ENCODE measurements around the gene PCNP.
"Not testable (repeated sequence)": the region's sequence is repeated elsewhere in the genome, so short reads cannot be mapped to it uniquely, and the experiment has no call there.

The PCNP gene

DNA sequence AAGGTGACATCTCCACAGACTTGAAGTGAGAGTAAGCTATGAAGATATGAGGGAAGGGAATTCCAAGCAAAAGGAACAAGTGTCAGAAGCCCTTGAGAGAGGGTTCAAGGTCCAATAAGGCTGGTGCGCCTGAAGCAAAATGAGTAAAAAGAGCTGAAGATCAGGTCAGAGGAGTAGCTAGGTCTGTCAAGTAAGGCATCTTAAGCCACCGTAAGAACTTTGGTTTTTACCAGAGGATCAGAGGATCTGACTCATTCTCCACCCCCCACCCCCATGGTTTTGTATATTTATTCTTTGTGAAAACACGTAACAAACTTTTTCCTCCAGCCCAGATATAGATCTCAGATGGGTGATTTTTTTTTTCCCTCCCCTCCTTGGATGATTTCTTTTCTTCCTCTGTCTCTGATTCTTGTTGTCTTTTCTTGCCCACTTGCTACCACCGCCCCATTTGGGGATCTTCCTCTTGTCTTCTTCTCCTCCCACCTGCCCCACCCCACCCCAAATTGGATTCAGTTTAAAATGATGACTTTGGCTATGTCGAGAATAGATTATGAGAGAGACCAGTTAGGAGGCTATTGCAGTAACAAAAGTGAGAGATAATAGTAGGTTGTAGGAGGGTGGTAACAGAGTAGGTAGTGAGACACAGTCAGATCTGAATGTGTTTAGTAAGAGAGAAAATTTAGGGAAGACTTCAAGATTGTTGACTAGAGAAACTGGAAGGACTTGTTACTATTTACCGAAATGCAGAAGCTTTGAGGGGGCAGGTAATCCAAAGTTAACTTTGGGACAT lies 6.3 kb upstream of the PCNP start:
- DNase-seq (ENCODE audit: low read depth), result no peak

- no peak for DNase-seq (ENCODE audit: low read depth)
These were observed 2.7 kb upstream of the PCNP start for GRCh38 chr3:101571028-101571895.

DNA sequence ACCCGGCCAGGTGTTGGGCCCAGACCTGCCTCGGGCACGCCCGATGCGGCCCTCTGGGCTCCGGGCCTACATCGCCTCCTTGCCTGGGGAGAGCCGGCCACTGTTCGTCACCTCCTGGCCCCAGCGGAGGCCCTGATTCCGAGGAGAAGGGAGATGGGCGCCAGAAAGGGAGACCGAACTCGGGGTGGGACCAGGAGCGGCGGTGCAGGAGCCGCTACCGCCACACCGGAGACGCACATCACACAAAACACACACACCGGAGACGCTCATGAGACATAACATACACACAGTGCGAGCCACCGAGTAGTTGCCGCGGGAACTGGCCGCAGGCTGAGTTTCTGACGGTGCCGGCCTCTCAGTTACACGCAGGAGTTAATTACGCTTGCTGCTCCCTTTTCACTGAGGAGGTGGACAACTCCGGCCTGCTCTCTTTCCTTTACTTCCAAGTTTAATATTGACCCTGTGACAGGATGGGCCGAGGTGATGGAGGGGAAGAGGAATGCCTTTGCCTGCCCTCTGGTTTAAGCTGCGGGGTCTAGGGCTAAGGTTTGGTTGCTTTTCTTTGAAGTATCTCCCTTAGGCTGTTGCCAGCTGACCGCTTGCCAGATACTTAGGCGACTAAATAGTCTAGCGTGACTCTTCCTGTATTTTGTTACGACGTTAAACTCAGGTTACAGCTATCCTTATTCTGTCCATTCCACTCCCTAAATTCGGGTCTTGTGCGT lies 570 bp downstream of the PCNP start:
- peak; percentile 22 for DNase-seq (ENCODE audit: low read depth)

DNA sequence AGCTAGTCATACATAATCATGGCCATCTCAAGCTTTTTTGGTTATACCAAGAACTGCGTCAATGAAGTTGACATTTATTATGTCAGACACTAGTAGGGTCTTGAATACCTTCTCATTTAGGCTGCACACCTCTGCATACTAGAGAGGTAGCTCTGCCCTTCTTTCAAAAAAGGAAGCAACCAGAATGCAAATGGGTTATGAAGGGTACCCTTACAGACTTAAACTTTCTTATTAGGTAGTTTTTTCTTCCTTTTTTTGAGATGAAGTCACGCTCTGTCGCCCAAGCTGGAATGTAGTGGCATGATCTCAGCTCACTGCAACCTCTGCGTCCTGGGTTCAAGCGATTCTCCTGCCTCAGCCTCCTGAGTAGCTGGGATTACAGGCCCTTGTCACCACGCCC lies 3.3 kb downstream of the PCNP start:
- no peak for DNase-seq (ENCODE audit: low read depth)

DNA sequence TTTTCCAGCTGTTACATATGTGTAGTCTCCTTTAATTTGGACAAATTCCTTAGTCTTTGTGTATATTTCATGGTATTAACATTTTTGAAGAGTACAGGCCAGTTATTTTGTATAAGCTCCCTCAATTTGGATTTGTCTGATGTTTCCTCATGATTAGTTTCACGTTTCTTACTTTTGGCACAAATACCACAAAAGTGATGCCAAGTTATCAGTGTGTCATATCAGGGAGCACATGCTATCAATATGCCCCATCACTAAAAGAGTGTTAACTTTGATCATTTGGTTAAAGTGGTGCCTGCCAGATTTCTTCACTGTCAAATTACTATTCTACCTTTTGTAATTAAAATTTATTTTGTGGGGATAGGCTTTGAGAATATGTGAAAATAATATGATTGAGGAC lies 14.6 kb downstream of the PCNP start:
- DNase-seq (ENCODE audit: low read depth), result no peak

DNA sequence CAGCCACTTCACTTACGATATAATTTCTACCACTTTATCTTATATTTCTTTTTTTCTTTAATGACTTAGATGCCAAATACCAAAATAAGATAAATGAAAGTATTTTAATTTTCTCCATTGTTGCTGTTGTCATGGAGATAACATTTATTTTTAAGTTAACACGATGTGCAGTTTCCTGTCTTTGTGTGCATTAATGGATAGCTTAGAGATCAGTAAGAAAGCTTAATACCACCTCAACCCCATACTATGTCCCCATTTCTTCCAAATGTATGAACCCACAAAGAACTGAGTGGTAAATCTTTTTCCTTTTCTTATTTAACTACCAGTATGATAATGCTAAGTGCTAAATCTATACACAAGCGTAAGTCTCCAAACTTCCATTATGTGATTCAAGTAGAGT lies 17.1 kb downstream of the PCNP start:
- no peak for DNase-seq (ENCODE audit: low read depth)

DNA sequence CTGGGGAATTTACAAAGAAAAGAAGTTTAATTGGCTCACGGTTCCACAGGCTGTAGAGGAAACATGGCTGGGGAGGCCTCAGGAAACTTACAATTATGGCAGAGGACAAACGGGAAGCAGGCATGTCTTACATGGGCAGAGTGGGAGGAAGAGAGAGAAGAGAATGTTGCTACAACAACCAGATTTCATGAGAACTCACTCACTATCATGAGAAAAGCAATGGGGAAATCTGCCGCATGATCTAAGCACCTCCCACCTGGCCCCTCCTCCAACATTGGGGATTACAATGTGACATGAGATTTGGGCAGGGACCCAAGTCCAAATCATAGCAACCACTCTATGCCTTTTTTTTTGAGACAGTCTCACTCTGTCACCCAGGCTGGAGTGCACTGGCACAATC lies 28.8 kb downstream of the PCNP start:
- DNase-seq (ENCODE audit: low read depth), result no peak

GRCh38 chr3:101603184-101603583 lies 29.2 kb downstream of the PCNP start:
- DNase-seq (ENCODE audit: low read depth), result no peak

DNA sequence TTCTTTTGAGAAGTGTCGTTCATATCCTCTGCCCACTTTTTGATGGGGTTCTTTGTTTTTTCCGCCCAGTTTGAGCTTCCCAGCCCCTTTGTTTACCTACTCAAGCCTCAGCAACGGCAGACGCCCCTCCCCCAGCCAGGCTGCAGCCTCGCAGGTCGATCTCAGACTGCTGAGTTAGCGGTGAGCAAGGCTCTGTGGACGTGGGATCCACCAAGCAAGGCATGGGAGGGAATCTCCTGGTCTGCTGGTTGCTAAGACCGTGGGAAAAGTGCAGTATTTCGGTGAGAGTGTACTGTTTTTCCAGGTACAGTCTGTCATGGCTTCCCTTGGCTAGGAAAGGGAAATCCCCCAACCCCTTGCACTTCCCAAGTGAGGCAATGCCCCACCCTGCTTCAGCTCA lies 31.4 kb downstream of the PCNP start:
- not testable (repeated sequence) for DNase-seq (ENCODE audit: low read depth)

GRCh38 chr3:101611023-101611422 lies 37.0 kb downstream of the PCNP start:
- no peak for DNase-seq (ENCODE audit: low read depth)

DNA sequence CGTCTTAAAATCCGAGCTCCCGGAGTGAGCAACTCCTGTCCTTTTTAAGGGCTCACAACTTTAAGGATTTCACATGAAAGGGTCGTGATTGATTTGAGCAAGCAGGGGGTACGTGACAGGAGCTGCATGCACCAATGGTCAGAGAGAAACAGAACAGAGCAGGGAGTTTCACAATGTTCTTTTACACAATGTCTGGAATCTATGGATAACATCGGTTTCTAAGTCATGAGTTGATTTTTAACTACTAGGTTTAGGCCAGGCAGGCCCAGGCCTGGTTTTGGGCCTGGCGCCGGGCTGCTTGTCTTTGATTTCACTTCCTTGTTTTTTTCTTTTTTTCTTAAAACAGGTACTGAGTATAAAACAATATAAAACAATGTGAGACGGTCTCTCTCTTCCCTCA lies 39.0 kb downstream of the PCNP start:
- DNase-seq (ENCODE audit: low read depth), result not testable (repeated sequence)

- no peak for DNase-seq (ENCODE audit: low read depth)
These were observed 41.5 kb downstream of the PCNP start for GRCh38 chr3:101615525-101615924.

GRCh38 chr3:101617478-101617877 lies 43.5 kb downstream of the PCNP start:
- DNase-seq (ENCODE audit: low read depth), result no peak

DNA sequence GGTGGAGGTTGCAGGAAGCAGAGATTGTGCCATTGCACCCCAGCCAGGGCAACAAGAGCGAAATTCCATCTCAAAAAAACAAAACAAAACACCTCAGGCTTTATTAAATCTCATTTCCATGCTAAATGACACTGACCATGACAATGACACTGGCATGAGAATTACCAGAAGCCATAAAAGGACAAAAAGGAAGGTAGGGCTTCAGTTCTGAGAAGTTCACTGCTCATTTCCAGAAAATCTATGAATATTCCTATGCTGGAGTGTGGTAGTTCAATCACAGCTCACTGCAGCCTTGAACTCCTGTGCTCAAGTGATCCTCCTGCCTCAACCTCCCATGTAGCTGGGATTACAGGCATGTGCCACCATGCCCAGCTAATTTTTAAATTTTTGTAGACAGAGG lies 44.7 kb downstream of the PCNP start:
- no peak for DNase-seq (ENCODE audit: low read depth)

DNA sequence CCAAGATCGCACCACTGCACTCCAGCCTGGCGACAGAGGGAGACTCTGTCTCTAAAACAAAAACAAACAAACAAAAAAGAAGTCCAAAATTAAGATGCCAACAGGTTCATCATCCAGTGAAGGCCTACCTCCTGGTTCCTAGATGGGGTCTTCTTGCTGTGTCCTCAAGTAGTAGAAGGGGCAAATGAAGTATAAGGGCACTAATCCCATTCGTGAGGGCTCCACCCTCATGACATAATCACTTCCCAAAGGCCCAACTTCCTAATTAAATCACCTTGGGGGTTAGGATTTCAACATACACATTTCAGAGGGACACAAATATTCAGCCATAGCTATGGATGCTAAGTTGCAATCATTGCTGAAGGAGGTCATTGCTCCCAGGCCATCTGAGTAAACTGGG lies 45.8 kb downstream of the PCNP start:
- DNase-seq (ENCODE audit: low read depth), result no peak

DNA sequence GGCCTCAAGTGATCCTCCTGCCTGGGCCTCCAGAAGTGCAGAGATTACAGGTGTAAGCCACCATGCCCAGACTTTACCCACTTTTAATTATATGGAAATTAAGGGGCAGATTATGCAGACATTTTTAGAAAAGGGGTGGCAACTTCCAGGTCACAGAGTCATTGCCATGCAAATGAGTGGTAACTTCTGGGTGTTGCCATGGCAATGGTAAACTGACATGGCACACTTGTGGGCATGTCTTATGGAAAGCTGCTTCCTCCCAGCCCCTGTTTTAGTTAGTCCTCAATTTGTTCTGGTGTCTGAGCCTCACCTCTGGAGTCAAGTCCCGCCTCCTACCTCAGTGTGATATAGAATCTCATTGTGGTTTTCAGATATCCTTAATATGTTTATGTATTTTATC lies 49.7 kb downstream of the PCNP start:
- DNase-seq (ENCODE audit: low read depth), result no peak

- DNase-seq (ENCODE audit: low read depth), result no peak
These were observed 50.9 kb downstream of the PCNP start for GRCh38 chr3:101624857-101625256.

DNA sequence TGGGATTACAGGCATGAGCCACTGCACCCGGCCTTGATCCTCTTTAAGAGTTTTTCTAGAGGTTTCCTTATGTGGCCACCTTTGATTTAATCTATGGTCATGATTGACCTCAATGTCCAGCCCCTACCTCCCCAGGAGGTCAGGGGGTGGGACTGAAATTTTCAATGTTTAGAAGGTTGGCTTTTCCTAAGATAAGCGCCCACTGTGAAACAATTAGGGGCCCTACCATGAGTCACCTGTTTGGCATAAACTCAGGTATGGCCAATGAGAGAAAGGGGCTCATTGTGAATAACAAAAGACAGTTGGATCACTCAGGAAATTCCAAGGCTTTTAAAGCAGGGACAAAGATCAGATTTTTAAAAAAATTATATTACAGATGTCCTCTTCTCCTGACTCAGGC lies 51.9 kb downstream of the PCNP start:
- DNase-seq (ENCODE audit: low read depth), result no peak

DNA sequence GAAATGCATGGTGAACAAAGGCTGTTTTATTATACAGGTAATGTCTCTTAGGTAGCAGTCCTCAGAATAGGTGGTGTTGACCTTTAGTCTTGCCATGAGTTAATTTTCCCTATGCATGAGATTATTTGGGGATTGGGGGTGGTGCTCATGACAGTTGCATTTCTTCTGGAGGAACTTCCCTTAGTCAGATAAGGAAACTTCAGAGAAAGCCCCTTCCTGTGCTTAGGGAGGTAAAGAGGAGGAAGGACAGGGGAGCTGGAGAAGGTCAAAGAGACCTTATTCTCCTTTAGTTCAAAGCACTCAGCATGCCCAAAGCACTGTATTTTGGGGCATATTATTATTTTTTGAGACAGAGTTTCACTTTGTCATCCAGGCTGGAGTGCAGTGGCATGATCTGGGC lies 55.2 kb downstream of the PCNP start:
- DNase-seq (ENCODE audit: low read depth), result no peak

DNA sequence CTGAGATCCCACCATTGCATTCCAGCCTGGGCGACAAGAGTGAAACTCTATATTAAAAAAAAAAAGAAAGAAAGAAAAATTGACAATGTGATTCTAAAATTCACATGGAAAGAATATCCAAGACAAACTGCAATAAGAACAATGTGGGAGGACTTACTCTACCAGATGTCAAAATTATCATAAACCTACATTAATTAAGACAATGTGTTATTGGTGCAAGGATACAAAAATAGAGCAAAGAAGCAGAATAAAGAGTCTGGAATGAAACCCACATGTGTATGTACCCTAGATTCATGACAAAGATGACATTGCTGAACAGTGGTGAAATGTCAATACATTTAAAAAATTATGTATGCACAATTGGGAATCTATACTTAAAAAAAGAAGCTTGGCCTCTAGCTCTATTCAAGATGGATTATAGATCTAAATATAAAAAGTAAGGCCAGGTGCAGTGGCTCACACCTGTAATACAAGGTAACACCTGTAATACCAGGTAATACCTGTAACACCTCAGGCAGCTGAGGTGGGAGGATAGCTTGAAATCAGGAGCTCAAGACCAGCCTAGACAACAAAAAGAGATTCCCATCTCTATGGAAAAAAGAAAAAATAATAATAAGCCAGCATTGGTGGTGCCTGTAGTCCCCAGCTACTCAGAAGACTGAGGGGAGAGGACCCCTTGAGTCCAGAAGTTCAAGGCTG lies 57.3 kb downstream of the PCNP start:
- DNase-seq (ENCODE audit: low read depth), result no peak

GRCh38 chr3:101631959-101632358 lies 58.0 kb downstream of the PCNP start:
- DNase-seq (ENCODE audit: low read depth), result not testable (repeated sequence)

GRCh38 chr3:101632586-101632985 lies 58.6 kb downstream of the PCNP start:
- no peak for DNase-seq (ENCODE audit: low read depth)
